ENCODE data around the gene ZNF587. TPM values are rescaled to one million over a fixed set of nuclear protein-coding genes. Genes with fewer than 3 reads are reported as not detected.
"Not testable (repeated sequence)": the region's sequence is repeated elsewhere in the genome, so short reads cannot be mapped to it uniquely, and the experiment has no call there.

The ZNF587 gene
- total RNA-seq, 1 experiment from 2014 or later, result 25.9 TPM

- Histone ChIP-seq H3K79me2 (ENCODE audit: insufficient read depth, low read length) (no peaks in the 10 kb centered on the region), H3K27me3 (ENCODE audit: insufficient read depth, low read length) (no peaks in the 10 kb centered on the region), H4K20me1 (ENCODE audit: insufficient read depth) (no peaks in the 10 kb centered on the region), H3K4me1 (ENCODE audit: control insufficient read depth in 1 of 2, insufficient read depth in 2 of 2, low read length in 2 of 2) (no peaks in the 10 kb centered on the region), H3K27ac (ENCODE audit: low read depth, low read length) (no peak overlapping the region), H3K4me3 (replicated peaks in 1 of 2; ENCODE audit: low read depth in 1 of 2, low read length in 2 of 2) (no peak overlapping the region), H3K4me2 (ENCODE audit: low read length) (no peak overlapping the region), H3K9me3 (ENCODE audit: control insufficient read depth in 1 of 2, insufficient read depth in 1 of 2, low read depth in 1 of 2, low read length in 2 of 2) (peaks cover 5 to 26% of the 10 kb centered on the region in 2 experiments; a peak in 2 of 4 replicates), H3K9me2 (ENCODE audit: insufficient read depth) (no peaks in the 10 kb centered on the region), H3K9ac (ENCODE audit: low read length) (no peak overlapping the region), H3K36me3 (ENCODE audit: control insufficient read depth in 1 of 2, insufficient read depth in 2 of 2, low read length in 2 of 2) (peaks cover 6 to 25% of the 10 kb centered on the region in 2 experiments; a peak in 3 of 4 replicates), H2AFZ (ENCODE audit: low read depth, low read length, poor library complexity, severe bottlenecking) (no peak overlapping the region)
- intact Hi-C loops (cut with micrococcal nuclease), result no loop called here
- CTCF ChIA-PET, result no interaction called here
- no peak for ATAC-seq
- no TSS peak for BruUV-seq (replicated peaks)
- POLR2A ChIA-PET, result no interaction called here
- DNase-seq (ENCODE audit: low read depth, low spot score), result no peak
- no peak for TF ChIP-seq POLR2AphosphoS5 (IDR thresholded peaks at IDR 0.05; ENCODE audit: low read depth, low read length)
- RAD21 ChIA-PET (ENCODE audit: low non-redundant PET in 1 of 2, low total read pairs in 2 of 2, uncharacterized antibody in 2 of 2, unreplicated experiment in 2 of 2), result no interaction called here
Observed at GRCh38 chr19:57870225-57870624, 20.6 kb downstream of the ZNF587 start.

- intact Hi-C loops (cut with micrococcal nuclease), result no loop called here
- Histone ChIP-seq H3K9me2 (ENCODE audit: insufficient read depth) (no peaks in the 10 kb centered on the region), H3K27me3 (ENCODE audit: insufficient read depth, low read length) (no peaks in the 10 kb centered on the region), H3K79me2 (ENCODE audit: insufficient read depth, low read length) (no peaks in the 10 kb centered on the region), H3K4me3 (replicated peaks in 1 of 2; ENCODE audit: low read depth in 1 of 2, low read length in 2 of 2) (no peak overlapping the region), H3K4me2 (ENCODE audit: low read length) (no peak overlapping the region), H3K9me3 (ENCODE audit: control insufficient read depth in 1 of 2, insufficient read depth in 1 of 2, low read depth in 1 of 2, low read length in 2 of 2) (peaks cover 0 to 23% of the 10 kb centered on the region in 2 experiments; a peak in 2 of 4 replicates), H2AFZ (ENCODE audit: low read depth, low read length, poor library complexity, severe bottlenecking) (no peak overlapping the region), H3K27ac (ENCODE audit: low read depth, low read length) (no peak overlapping the region), H4K20me1 (ENCODE audit: insufficient read depth) (no peaks in the 10 kb centered on the region), H3K4me1 (ENCODE audit: control insufficient read depth in 1 of 2, insufficient read depth in 2 of 2, low read length in 2 of 2) (no peaks in the 10 kb centered on the region), H3K9ac (ENCODE audit: low read length) (no peak overlapping the region), H3K36me3 (ENCODE audit: control insufficient read depth in 1 of 2, insufficient read depth in 2 of 2, low read length in 2 of 2) (peaks cover 0 to 7% of the 10 kb centered on the region in 2 experiments; a peak in 1 of 4 replicates)
- BruUV-seq (replicated peaks), result no TSS peak
- ATAC-seq (no peak), DNase-seq (ENCODE audit: low read depth, low spot score) (no peak)
- CTCF ChIA-PET, result no interaction called here
- POLR2A ChIA-PET, result no interaction called here
- no peak for TF ChIP-seq ELF1 (IDR thresholded peaks at IDR 0.05; ENCODE audit: borderline replicate concordance, low read depth)
- TF ChIP-seq ATF3 (IDR thresholded peaks at IDR 0.05), result no peak
- no peak for TF ChIP-seq SIN3A (IDR thresholded peaks at IDR 0.05; ENCODE audit: low read depth)
- no peak for TF ChIP-seq CEBPB (IDR thresholded peaks at IDR 0.05; ENCODE audit: low read depth)
- no peak for TF ChIP-seq POLR2A (IDR thresholded peaks at IDR 0.05; ENCODE audit: borderline replicate concordance, extremely low read depth, insufficient read depth, insufficient read length)
- no peak for TF ChIP-seq SRF (IDR thresholded peaks at IDR 0.05; ENCODE audit: low read depth)
- no peak for TF ChIP-seq EGR1 (IDR thresholded peaks at IDR 0.05; ENCODE audit: low read depth)
- no peak for TF ChIP-seq EZH2 (IDR thresholded peaks at IDR 0.05)
- RAD21 ChIA-PET (ENCODE audit: low non-redundant PET in 1 of 2, low total read pairs in 2 of 2, uncharacterized antibody in 2 of 2, unreplicated experiment in 2 of 2), result no interaction called here
Observed at GRCh38 chr19:57872450-57872849, 22.8 kb downstream of the ZNF587 start.

- ATAC-seq; H2AFZ ChIP-seq (ENCODE audit: low read depth, low read length, poor library complexity, severe bottlenecking); H4K20me1 ChIP-seq (ENCODE audit: insufficient read depth); H3K27ac ChIP-seq (ENCODE audit: low read depth, low read length); H3K4me3 ChIP-seq (replicated peaks in 1 of 2; ENCODE audit: low read depth in 1 of 2, low read length in 2 of 2); POLR2A ChIA-PET; DNase-seq (ENCODE audit: low read depth, low spot score); H3K9ac ChIP-seq (ENCODE audit: low read length); H3K27me3 ChIP-seq (ENCODE audit: insufficient read depth, low read length); H3K4me1 ChIP-seq (ENCODE audit: control insufficient read depth in 1 of 2, insufficient read depth in 2 of 2, low read length in 2 of 2); BruUV-seq (replicated peaks); H3K36me3 ChIP-seq (ENCODE audit: control insufficient read depth in 1 of 2, insufficient read depth in 2 of 2, low read length in 2 of 2); intact Hi-C loops (cut with micrococcal nuclease); RAD21 ChIA-PET (ENCODE audit: low non-redundant PET in 1 of 2, low total read pairs in 2 of 2, uncharacterized antibody in 2 of 2, unreplicated experiment in 2 of 2); H3K9me2 ChIP-seq (ENCODE audit: insufficient read depth); H3K79me2 ChIP-seq (ENCODE audit: insufficient read depth, low read length); H3K4me2 ChIP-seq (ENCODE audit: low read length); CTCF ChIA-PET: not testable (repeated sequence)
- peaks cover 0 to 20% of the 10 kb centered on the region in 2 experiments; a peak in 2 of 4 replicates for H3K9me3 ChIP-seq (ENCODE audit: control insufficient read depth in 1 of 2, insufficient read depth in 1 of 2, low read depth in 1 of 2, low read length in 2 of 2)
Observed at GRCh38 chr19:57873883-57874799, 24.5 kb downstream of the ZNF587 start.

All from HCT116 (cell line).